GM19455 (cell line): ENCODE measurements around the gene SEMA5A.

Source experiments
- ATAC-seq: cut with Tn5 transposase; IDR thresholded peaks from one replicate; pipeline ENCODE4 v1.9.1; 2021; ENCODE audit not compliant: unreplicated experiment

SEMA5A gene

GRCh38 chr5:9239626-9240025, 306.2 kb downstream of the SEMA5A start:
- ATAC-seq = no peak

- no peak for ATAC-seq
Observed at GRCh38 chr5:9239071-9239470, 306.8 kb downstream of the SEMA5A start.

DNA sequence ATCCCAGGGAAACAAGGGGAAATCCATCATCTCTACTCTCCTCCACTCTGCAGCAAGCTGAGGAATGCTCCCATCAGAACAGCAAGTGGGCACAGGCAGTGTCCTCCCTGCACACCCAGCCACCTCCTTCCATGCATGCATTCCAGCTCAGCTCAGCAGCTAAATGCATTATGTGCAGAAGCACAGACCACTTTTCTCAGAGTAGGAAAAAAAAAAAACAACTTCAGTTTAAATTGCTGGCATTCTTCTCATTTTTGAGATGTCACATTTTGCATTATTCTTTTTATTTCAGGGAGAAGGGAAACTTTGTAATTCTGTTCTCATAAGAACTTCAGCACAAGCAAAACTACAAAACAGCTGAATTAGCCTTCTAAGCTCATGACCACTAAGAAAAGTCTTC, 312.2 kb downstream of the SEMA5A start:
- no peak for ATAC-seq

GRCh38 chr5:9233035-9233434, 312.8 kb downstream of the SEMA5A start:
- no peak for ATAC-seq

- no peak for ATAC-seq
Observed at GRCh38 chr5:9231842-9232241, 314.0 kb downstream of the SEMA5A start.

GRCh38 chr5:9230355-9230754, 315.5 kb downstream of the SEMA5A start:
- no peak for ATAC-seq

- ATAC-seq = no peak
Observed at GRCh38 chr5:9226016-9226536, 319.8 kb downstream of the SEMA5A start.

DNA sequence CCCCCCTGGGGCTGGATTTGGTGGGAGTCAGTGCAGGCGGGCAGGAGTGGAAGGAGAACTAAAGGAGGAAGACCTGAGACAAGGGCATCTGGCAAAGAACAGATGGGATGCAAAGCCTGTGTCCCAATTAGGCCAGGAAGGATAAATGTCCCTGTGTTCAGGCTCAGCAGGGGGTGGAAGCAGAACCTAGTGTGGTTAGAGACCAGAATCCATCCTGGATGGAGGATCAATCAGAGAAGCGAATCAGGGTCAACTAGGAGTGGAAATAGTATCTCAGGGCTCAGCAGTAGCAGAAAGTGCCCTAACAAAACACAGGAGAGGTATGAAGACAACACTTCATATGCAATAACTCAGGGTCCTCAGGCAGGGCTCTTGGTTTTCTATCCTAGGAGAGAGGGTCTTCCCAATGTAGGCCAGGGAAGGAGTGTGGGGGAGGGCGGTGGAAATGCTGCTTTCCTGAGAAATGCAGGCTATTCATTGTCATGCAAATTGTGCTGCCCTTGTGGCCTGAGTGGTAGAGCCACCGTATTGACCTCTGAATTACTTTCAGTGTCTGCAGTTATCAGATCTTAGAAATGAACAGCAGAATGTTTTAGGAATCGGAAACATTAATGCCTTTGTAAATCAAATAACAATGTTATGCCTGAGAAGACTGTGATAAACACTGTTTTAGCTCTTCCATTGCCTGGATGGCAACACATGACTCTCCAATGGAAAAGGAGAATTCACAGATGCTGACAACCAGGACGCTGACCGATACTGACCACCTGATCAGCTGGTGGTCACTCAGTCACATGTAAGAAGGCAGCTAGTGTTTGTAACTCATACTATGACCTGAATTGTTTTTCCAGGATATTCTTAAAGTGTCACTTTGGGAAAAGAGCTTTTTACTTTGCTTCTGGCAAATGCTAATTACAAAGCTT, 323.6 kb downstream of the SEMA5A start:
- no peak for ATAC-seq

- ATAC-seq = no peak
Observed at GRCh38 chr5:9218358-9218757, 327.5 kb downstream of the SEMA5A start.

DNA sequence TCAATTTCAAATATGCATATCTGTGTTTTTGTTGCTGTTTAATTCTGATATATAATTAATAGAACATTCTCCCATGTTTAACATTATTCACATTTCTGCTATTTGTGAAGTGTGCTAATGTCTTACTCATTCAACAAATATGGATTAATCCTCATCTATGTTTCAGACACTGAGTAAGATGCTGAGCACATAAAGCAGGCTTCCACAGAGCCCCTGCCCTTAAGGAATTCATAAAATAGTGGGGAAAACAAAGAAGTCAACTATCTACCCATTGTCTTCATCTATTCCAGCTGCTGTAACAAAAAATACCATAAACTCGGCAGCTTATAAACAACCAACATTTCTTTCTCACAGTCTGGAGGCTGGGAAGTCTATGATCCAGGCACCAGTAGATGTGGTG, 333.3 kb downstream of the SEMA5A start:
- ATAC-seq = no peak

- ATAC-seq = no peak
Observed at GRCh38 chr5:9209846-9210492, 335.9 kb downstream of the SEMA5A start.

DNA sequence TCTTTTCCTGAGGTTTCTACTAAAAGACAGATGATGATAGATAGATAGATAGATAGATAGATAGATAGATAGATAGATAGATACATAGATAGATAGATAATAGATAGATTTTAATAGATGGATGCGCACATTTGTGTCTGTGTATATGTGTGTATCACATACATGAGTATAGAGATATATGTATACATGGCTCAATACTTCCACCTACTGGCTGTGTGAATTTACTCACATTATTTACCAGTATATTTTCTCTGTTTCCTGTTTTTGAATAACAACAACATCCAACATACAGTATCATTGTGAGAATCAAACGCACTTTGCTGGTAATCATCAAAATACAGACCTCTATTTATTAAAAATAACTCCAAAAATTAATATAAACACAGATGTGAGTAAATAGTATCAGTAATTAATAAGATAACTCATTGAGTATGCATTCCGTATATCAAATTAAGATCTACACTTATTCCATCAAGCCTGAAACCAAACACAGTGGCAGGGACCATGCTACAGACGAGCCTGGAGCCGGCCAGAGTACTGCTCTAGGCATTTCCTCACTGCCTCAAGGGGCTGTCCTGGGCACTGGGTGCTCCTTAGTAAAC, 338.0 kb downstream of the SEMA5A start:
- peak; percentile 73 for ATAC-seq

DNA sequence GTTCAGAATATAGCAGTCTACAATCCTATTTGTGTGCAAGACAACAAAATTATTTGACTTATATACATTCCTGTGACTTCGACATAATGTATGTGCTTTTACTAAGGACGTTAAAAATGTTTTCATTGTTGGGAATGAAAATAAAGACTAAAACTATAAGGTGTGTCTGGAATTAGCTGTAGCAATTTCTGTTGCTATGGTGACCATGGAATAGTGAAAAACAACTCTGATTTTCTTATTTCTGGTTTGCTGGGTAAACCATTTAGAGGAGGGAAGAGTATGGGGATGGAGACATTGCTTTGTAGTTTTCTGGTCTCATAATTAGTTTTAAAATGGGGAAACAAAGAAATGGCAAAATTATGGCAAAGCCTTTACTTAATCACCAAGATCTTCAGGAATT, 343.2 kb downstream of the SEMA5A start:
- ATAC-seq = no peak

DNA sequence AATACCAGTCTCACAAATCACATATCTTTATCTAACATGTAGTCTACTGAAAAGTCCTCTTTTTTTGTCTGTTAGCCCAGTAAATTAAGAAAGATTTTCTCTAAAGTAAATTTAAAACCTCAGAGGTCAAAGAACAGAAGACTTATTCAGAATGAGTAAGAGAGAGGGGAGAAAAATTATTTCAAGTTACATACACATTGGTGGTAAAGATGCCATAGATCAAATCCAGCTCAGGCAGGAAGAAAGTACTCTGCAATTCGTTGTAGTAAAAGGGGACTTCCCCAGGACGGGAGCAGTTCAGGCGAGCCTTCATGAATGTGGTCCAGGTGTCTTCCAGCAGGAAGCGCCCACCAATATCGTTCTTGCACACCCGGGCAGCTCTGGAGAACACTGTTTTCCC, 344.1 kb downstream of the SEMA5A start:
- ATAC-seq = no peak

GRCh38 chr5:9201011-9201410, 344.9 kb downstream of the SEMA5A start:
- no peak for ATAC-seq

GRCh38 chr5:9198394-9198793, 347.5 kb downstream of the SEMA5A start:
- no peak for ATAC-seq

- peak; percentile 99 for ATAC-seq
Observed at GRCh38 chr5:9197881-9198260, 348.0 kb downstream of the SEMA5A start.

DNA sequence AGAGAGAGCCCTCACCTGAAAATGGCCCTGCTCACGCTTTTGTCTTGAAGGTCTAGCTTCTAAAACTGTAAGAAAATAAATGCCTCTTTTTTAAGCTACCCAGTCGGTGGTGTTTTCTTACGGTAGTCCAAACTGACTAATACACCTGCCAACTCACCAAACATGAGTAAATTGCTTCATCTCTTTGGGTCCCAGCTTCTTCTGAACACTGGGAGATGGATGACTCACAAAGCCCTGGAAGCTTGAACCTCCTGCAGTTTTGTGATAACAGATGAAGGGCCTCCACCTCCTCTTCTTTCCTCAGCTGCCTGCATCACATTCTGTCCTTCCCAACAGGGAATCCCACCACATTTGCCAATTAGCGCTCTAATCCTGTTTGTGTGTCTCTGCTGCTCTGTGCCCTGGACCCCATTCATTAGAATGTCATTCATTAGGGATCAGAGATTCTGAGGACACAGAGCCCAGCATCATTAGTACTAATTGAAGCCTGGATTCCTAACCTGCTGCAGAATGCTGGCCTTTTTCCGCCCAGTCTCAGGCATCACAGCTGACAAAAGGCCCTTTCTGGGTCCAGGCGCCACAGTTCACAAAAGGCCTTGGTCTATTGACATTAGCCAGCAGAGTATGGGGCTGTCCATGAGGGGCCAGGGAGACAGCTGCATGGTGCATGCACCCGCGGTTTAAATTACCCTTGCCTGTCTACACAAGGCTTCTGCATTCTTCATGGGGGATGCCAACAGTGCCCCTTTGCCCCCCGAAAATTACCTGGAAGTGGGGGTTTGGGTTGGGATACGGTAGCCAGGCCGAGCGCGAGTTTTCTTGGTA, 349.3 kb downstream of the SEMA5A start:
- ATAC-seq = no peak

DNA sequence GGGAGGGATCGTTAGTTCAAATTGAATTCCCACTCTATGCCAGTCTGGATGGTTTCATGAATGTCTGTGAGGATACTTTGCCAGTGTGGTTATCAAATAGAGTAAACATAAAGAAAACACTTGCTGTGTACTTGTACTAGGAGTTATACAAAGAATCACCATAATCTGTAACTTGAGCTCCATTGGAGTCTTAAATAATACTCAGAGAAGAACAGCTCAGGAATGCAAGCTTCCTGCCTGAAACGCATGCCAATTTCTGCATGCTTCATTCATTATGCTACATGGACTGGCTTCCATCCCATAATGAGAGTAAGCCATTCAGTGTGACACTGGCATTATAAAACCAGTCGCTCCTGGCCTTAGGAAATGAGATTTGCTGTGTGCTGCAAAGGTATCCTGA, 351.4 kb downstream of the SEMA5A start:
- no peak for ATAC-seq

DNA sequence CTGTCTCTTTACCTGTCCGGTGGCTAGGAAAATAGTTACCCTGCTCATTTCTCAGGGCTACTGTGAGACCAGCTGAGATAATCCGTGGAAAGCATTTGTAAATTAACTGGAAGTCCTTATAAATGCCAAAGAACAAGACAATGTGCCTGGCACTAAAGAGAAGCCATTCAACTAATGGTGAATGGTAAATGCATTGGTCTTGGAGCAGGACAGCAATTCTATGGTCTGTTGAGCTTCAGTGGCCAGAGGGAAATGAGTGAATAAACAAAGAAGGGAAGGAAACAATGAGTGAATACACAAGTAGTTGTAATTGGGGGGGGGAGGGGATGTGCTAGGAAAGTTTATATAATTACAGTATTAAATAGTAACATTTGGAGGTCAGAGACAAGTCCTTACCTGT, 353.6 kb downstream of the SEMA5A start:
- no peak for ATAC-seq

DNA sequence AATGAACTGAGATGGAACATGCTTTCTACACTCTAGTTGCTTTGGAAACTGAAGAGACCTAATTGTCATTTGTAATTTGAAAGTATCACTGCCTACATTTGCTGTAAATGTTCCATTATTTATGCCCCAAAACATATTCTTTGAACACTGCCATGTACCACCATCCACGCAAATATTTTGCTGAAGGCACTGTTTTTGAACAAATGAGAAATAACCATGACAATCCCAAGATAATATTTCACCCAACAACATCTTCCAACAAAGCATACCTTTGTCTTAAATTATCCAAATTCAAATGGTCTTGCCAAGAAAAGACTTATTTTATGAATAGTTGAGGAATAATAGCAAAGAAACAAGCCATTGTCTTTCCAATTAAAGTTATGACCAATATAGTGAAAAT, 356.2 kb downstream of the SEMA5A start:
- ATAC-seq = no peak
